Thoracic aorta endothelial cell (primary cell): ENCODE measurements around the gene FAM3D. TPM values are rescaled to one million over a fixed set of nuclear protein-coding genes. Genes with fewer than 3 reads are reported as not detected.

Experiments
- total RNA-seq: library from RNA; depleted of rRNA; stranded (reverse); fragments of >200 nt; gene quantifications from 2 replicates; pipeline ENCODE4 v1.2.3, GENCODE V29; 2012

Gene FAM3D, protein sequence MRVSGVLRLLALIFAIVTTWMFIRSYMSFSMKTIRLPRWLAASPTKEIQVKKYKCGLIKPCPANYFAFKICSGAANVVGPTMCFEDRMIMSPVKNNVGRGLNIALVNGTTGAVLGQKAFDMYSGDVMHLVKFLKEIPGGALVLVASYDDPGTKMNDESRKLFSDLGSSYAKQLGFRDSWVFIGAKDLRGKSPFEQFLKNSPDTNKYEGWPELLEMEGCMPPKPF
- total RNA-seq = 0.27 and 0.57 TPM in 2 replicates

DNA sequence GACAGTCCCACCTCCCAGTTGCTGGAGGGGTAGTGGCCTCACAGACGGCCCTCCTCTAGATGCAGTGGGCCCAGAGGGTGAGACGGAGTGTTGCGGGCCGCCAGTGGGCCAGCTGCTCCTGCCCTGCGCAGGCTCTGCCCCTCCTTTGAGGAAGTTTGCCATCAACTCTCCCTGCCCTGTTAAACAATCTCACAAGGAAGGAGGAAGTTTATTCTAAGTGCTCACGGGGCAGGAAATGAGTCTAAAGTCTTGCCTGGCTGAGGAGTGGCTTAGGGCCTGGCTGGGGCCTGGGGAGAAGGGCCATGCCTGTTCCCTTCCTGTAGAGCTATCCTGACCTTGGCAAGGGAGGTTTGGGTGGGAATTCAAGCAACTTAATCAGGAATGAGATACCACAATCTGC, at the start of gene FAM3D:
FAM3D (minus strand) TSS at position 92 of the 400 bp plus-strand sequence. CDS start 11,211 bp downstream, outside the sequence.

Other genes starting within 250 kb of the FAM3D start
- 72.2 and 73.8 TPM in 2 replicates for gene PDHB, start 232.9 kb downstream of the FAM3D start, total RNA-seq
- gene KCTD6, start 174.7 kb downstream of the FAM3D start, total RNA-seq = 10.8 and 12.0 TPM in 2 replicates
- 2.9 and 4.5 TPM in 2 replicates for gene ACOX2, start 129.6 kb downstream of the FAM3D start, total RNA-seq
- 10.8 and 48.1 TPM in 2 replicates for gene FAM107A, start 89.4 kb downstream of the FAM3D start, total RNA-seq